GM19438 (cell line): ENCODE measurements around the gene RAMACL.

ENCODE experiments used
- ATAC-seq: cut with Tn5 transposase; IDR thresholded peaks from one replicate; pipeline ENCODE4 v1.9.1; 2021; ENCODE audit warnings: low read depth; ENCODE audit not compliant: unreplicated experiment

RAMACL gene

DNA sequence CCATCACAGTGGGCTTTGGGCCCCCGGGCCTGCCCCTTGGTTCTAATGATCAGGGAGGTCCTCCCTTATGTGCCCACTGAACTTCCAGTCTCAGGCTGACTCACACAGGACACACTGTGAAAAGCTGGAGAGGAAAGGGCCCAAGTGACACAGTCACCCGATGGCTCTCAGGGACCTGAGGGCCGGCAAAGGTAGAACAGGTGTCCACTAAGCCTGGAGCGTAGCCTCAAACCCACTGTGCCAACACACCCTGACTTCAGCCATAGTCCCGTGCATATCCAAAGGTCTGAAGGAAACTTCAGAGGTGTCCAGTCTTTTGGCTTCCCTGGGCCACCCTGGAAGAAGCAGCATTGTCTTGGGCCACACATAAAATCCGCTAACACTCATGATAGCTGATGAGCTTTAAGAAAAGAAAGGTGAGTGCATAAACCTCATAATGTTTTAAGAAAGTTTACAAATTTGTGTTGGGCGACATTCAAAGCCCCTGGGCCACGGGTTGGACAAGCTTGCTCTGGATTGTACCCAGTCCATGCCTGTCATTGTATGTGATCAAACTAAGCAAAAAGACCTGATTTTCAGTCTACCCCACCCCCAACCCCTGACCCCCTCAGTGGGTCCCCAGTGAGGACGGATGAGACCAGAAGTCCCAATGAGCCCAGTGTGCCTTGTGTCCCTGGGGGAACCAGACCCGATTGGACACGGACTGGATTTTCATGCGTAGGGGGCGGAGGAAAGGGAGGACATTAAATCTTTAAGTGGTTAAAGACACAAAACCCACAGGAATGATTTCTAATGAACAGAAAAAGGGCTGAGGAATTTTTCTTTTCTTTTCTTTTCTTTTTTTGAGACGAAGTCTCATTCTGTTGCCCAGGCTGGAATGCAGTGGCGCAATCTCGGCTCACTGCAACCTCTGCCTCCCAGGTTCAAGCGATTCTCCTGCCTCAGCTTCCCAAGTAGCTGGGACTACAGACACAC lies 6.1 kb downstream of the RAMACL start:
- ATAC-seq = no peak

DNA sequence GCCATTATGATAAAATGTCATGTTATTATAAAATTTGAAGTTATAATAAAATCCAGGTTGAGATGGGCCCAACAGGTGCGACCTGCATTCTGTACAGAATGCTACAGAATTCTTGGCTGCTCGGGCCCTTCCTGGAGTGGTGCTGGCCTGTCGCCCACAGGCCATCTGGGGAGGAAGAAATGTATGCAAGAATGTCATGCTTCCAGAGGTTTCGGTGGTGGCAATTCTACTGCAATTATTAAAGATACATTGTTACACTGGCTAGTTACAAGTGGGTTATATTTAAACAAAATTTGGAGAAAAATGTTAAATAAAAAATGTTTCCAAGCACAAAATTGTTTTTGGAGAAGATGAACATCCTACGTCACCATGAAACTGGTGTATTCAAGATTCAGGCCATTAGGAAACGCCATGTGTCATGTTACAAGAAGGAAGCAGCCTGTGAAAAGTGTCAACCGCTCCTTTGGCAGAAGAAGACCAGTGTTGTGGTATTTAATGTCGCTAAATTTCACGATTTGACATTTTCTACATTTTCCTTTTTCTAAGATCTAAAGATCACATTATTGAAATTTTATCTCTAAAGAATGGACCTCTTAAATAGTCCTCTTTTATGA lies 7.1 kb downstream of the RAMACL start:
- ATAC-seq = no peak

DNA sequence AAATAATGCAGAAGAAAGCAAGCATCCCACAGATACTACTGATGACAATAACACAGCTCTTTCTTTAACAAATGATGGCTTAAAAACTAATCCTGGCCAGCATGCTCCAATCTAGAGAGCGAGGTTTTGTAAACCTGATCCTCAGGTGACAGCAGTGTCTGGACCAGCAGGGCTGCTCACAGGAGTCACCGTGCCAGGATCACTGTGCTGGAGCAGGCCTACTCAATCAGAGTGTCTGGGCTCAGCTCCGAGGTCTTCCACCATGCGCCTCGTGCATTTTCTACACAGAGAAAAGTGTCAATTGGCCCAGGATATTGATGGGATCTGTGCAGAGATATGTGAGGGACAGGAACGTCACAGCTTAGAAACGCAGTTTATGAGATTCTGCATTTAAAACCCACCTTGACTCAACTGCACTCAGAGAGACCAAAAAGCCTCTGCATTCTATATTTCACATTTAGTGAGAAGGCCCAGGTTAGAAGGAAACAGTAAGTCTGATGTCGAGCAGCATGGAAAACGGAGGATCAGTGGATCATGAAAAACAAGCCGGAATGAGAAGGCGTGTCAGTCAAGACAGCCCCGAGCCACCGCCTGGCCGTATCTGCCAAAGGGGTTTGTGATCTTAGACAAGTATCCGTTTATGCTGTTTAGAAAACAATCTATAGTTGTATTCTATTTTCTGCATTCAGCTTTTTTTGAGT lies 7.8 kb downstream of the RAMACL start:
- no peak for ATAC-seq

DNA sequence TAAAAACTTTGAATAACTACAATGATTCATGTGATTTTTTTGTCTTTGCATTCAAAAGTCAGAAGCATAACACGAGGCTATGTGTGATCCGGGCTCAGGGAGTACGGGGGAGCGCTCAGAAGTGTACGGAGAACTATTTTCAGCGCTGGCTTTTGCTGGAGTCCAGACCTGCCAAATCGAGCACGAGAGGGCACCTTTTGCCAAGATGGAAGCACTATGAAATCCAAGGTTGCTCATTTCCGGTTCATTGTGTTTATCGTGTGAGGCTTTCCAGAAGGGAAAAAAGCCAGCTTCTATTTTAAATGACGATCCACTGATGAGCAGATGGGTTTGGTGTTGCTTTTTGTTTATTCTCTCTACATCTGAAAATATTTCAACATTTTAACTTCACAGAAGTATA lies 11.3 kb downstream of the RAMACL start:
- no peak for ATAC-seq

DNA sequence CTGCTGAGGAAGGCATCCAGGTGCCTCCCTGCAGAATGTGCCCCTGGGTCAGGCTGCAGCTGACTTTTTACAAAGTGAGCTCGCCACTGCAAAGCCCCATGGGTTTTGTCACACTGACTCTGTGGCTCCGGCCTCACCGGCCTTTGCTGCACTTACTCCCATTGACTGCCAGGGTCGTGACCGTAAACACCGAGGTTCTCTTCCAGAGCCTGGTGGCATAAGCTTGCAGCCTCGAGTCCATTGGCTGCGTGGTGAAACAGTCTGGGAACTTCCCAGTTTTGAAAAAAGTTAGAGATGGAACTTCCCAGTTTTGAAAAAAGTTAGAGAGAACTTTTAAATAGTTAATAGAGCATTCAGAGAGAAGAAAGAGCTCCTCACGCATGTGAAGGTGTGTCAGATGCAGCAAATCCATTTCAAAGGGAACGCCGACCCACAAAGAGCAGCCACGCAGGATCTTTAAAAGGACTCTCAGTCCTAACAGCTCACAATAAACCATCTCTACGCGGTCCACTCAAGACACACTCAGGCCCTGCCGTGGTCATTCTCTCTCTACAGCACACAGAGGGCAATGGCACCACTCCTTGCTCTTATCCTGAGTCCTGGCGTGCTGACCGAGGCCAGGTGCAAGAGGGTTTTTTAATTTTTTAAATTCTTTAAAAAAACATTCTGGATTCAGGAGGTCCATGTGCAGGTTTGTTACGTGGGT lies 12.8 kb downstream of the RAMACL start:
- ATAC-seq = no peak

DNA sequence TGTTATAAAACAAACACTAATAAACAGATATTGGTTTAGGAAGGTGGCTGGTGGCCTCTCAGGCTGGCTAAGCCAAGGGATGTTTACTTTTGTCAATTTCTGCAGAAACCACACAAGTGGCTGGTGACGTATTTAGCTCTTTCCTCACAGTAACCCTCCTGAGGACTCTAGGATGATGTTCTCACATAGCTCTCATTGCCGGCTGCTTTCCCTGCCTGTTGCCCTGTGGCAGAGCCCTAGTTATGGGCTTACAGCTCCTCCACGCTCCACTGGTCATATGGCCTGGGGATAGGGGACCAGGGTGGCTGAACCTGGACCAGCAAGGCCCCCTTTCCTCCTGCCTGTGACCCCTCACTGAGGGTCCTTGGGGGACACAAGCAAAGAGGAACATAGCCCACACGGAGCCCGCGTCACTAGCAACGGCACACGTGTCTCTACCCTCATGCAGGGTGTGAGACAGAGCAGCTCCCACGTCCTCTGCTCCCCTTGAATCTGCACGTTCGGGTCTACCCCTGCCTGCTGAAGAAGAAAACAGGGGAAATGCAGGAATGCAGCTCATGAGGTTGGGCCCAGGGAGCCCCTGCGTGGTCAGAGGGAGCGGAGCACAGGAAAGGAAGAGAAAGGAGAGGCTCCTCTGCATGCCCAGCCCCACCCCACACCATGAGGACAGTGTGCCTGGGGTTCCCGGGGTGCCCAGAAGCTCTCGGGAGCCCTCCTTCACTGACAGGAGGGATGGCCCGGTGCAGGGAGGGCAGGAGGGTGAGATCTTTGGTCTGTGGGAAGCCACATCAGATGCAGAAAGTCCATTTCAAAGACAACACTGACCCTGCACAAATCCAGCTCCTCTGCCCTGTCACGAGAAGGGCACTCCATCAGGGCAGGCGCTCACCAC lies 13.9 kb downstream of the RAMACL start:
- ATAC-seq = no peak

DNA sequence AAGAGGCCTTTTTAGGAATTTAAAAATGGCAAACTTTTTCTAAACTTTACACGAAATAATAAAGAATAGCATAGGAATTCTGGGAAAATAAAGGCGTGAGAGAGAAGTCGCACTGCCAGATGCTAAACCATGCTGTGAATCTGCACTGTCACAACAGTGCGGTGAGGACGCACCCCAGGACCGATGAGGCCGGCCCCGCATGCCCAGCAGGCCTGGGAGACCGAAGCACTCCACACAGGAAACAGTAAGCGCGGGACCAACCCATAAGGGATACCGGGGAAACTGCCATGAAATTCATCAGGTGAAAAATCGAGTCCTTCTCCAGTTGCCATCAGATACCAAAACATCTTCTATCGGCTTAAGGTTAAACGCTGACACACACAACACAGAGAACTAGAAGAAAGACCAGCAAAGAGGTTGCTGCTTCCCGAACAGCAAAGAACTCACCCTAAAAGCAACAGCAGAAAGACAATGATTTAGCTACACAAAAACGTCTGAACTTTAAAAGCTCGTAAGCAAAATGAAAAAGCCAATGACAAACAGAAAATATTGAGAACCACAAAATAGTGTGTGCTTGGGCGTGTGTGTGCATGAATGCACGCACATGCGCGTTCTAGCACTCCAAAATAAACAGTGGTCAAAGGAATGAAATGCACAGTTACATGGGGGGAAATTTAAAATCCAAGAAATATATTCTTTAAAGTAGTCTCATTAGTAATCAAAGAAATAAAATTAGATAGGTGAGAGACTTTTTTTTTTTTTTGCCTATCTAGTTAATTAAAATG lies 15.4 kb downstream of the RAMACL start:
- ATAC-seq = no peak

DNA sequence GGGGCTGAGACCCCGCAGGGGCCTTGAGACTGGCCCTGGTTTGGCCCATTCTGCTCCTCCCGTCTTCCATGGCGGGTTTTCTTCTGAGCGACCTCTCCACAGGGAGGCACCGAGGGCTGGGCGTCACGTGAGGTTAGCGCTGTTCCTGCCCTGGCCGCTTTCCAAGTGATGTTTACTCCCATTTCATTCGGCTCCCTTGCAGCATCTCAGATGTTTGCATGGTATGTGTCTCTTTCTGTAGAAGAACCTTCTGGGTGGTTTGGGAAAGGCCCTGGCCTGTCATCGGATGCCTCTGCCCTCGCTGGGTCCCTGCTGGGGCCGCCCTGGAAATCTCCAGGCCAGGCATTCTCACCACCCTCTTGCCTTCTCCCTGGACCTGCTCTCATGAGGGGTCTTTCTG lies 17.3 kb downstream of the RAMACL start:
- no peak for ATAC-seq

DNA sequence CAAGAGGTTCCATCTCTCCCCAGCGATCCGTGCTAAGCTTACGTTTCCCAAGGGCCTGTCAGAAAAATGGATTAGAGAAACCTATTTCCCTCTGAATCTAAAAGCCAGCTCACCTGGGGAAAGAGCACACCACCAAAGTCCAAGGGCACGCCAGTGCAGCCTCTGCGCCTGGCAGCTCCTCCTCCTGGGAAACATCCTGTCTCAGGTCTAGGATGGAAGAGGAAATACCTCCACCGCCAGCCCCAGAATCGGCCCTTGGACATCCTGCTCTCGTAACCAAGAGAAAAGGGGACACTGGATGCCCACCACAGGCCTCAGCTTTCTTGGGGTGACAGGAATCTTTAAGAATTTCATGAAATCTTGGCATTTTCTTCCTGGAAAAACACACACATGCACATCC lies 18.7 kb downstream of the RAMACL start:
- ATAC-seq = no peak

DNA sequence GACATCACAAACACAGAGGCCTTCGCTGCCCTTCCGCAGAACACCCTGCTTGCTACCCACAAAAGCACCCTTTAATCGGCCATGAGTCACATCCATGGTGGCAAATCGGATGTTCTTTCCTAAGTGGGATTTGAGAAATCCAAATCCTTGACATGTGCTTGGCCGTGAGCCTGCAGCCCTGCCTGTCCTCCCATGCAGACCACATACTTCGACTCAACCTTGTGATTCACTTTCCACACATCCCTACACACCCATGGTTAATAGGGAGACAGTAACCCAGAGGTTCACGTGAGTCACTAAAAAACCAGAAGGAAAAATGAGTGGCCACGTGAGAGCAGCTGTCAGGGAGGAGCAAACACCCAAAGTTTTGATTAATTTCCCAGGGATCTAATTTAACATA lies 19.4 kb downstream of the RAMACL start:
- ATAC-seq = no peak

DNA sequence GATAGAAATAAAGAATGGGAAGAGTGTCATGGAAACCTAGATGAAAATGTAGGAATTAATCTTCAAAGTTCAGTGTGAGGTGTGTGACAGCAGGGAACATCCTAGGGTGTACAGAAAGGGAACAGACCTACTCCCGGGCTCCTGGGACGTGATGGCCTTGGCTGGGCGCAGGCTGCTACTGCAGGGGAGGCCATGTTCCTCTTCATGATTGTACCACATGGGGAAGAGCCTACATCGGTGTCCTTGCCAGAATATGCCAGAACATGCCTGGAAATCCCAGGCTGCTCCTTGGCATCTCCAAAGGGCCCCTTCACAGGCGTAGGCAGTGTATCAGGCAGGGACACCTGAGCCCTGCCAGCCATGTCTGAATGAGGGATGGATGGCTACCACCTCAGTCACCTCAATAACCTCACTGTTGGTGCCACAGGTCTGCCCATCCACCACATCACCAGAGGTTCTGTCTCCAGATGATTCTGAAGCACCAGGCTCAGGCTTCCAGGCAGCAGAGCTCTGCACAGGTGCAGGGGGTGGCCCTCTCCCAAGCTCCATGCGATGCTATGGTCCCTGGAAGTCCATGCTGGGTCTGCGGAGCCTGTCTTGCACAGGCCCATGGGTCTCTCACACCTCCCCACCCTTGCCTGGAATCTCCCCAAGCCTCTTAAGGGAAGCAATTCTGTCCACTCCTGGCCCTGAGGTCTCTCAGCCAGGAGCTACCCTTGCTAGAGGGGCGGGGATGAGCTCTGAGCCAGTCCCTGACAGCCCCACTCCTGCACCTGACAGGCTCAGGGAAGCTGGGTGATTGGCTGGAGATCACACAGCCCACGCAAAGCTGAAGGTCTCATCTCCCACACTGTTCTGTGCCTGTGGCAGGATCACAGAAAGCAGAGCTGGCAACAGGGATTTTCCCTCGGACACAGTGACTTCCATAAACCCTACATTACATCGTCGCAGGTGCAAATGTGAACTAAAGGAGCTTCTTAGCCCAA lies 20.2 kb downstream of the RAMACL start:
- no peak for ATAC-seq

DNA sequence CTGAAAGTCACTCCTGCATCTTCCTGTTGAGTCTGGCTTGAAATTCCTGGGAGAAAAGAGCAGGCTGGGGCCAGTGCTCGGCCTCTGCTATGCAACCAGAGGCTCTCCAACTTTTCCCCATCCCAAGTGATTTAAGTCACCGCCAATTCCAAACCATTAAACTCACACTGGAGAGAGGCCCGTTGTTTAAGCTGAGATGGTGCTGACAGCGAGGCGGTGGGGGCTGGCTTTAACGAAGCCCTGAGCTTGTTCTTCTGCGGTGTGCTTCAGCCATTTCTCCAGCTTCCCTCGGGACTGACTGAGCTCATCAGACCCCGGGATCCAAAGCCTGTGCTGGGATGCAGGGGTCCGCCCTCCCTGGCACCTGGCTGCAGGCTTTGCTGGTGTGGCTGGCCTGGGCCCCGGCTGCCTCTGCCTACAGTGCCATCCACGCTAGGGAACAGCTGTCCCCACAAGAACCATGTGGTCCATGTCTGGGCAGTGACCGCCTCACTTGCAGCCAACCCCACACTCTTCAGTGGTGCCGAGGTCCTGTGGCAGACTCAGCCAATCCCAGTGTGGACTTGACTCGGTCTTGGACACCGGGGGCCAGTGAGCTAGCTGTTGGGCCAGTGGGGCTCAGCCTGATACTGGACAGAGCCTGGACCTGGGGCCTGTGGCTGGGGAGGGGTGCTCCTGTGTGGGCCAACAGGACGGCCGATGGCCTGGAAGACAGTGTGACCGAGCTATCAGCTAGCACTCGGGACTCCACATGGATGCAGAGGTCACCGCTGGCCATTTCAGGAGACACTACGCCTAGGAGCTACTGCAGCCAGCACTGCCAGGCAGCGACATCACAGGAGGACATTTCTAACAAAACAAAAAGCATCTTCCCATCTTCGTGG lies 21.2 kb downstream of the RAMACL start:
- ATAC-seq = no peak

DNA sequence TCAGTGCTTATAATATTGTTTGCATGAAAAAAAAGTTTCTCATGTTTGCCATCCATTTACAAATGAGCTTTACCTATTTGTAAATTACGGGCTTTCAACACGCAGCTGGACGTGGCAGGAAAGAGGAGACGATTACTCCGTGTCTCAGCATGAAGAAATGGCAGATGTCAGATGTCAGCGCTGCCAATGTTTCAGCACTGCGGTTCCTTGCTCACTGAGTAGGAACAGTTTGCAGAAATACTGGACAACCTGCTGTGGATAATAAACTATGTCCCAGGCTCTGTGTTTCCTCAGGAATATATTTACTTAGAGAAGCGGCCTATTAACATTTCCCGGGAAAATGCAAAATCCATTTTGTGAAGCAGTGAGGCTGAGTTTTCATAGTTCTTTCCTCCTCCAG lies 22.7 kb downstream of the RAMACL start:
- no peak for ATAC-seq

DNA sequence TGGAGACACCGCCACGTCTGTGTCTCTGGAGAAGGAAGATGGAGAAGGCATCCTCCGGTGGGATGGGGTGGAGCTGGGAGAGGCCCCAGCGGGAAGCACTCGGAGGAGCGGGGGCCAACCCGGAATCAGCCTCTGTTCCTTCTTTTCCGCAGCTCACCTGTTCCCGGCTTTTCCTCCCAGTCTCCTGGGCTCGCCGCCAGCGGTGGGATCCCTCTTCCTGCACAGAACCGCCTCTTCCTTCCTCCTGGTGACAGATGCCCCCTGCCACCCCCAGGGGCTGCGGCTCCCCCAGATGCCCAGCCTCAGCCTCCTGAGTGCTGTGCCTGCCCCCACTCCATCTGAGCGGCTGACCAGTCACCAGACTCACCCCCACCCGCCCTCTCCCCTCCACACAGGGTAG lies 23.3 kb downstream of the RAMACL start:
- no peak for ATAC-seq

DNA sequence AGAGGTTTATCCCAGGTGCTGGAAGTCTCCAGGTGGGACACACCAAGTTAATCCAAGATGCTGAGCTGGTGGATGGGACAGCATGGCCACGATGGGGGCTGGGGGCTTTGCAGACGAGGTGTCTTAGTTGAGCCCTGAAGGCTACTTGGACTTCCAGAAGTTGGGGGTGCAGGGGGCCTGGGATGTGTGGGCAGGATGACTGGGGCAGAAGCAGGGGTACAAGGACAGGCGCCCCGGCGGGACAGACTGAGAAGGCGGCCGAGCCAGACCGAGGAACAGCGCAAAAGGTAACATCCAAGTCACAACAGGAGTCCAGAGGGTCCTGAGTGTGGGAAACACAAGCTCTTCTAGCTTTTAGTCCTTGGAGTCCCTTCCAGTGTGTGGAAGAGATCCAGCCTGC lies 23.8 kb downstream of the RAMACL start:
- ATAC-seq = no peak

DNA sequence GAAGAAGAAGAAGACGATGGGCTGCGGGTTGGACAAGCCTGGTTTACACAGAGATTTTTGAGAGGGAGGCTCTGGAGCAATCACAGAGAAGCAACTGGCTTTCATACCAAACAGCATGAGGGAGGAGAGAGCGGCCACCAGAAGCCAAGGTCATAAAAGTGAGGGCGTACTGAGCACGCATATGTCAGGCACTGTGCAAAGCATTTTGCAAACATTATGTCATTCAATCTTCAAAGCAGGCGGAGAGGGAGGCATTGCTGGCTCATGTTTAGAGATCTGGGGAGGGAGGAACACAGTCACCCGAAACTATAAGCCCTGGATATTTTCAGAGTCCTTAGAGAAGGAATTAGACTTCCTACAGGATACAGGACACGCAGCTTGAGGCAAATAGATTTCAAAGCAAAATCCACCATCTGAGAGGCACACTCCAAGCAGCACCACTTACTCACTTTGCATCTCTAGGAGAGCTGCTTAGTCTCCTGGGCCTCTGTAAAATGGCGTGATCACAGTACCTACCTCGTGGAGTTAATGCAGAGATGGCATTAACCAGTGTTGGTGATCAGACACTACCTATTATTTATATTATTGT lies 24.6 kb downstream of the RAMACL start:
- ATAC-seq = no peak

DNA sequence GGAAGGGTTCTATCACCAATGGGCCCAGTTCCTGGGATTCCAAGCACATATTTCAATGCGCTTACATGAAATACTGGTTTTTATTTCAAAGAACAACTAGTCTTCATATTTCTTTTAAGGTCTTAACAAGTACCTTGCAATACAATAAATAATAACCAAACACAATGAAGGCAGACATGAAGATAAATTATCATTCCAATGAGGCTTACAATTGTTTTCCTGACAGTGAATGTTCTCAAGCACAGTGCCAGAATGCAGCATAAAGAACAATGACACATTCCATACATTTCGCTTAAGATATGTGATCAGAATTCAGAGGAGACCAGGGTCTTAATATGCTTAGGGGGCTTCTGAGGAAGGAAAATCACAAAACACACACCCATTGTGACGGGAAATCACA lies 26.3 kb downstream of the RAMACL start:
- ATAC-seq = no peak
